ENCODE measurements around the gene KRT9. TPM values are rescaled to one million over a fixed set of nuclear protein-coding genes. Genes with fewer than 3 reads are reported as not detected.
A peak's percentile ranks its signal among the peaks of the same experiment; 100 is the strongest.
"Not testable (repeated sequence)": the region's sequence is repeated elsewhere in the genome, so short reads cannot be mapped to it uniquely, and the experiment has no call there.

KRT9 gene
- total and polyA plus RNA-seq, 4 donors = not detected

DNA sequence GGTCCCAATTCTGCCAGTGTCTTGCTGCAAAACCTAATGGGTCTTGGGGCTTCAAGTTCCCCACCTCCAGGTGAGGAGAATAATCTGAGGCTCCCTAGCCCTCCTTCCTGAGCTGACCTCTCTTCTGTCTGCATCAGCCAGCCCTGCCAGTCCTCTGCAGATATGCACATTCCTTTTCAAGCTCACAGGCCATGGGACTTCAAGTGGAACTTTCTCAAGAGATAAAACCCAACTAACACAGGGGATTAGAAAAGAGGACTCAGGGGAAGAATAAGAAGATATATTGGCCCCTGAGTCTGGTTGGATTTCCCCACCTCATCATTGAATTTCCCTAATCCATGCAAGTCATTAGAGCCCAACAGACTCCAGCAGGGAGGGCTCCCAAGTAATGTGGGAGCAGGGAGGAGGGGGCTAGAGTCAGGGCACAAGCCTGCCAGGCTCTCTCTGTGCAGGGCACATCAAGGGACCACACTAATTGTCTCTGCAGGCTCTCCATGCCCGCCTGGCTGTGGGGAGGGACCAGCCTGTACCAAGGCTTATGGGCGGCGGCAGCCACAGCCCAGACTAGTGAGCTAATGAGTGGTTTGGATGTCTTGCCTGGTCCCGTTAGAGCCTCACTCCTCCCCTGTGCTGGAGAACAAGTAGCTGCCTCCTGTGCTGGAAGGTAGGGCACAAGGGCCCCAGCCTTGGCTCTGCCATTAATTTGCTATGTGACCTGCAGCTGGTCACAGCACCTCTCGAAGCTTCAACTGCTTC, 13.6 kb upstream of the KRT9 start:
- H3K4me3 ChIP-seq = no peak overlapping the region
- no peaks in the 10 kb centered on the region for H3K9me3 ChIP-seq (ENCODE audit: control insufficient read depth in 4 of 4, insufficient read depth in 3 of 4, low read length in 3 of 4)
- no peak overlapping the region for H3K27ac ChIP-seq (ENCODE audit: low read depth in 1 of 2, low read length in 1 of 2)
- WGBS, 2 donors = 81 to 83% methylated on average over 5 of the region's 5 CpGs
- peaks cover 0 to 1% (median 0%) of the 10 kb centered on the region in 5 donors for H3K4me1 ChIP-seq (ENCODE audit: control insufficient read depth in 5 of 5, insufficient read depth in 5 of 5, low read length in 5 of 5)
- ATAC-seq (ENCODE audit: insufficient read depth, low FRiP score) = no peak
- no peaks in the 10 kb centered on the region for H3K36me3 ChIP-seq (ENCODE audit: control insufficient read depth in 4 of 4, insufficient read depth in 4 of 4, low read length in 4 of 4)
- TF ChIP-seq, protein P1, sequence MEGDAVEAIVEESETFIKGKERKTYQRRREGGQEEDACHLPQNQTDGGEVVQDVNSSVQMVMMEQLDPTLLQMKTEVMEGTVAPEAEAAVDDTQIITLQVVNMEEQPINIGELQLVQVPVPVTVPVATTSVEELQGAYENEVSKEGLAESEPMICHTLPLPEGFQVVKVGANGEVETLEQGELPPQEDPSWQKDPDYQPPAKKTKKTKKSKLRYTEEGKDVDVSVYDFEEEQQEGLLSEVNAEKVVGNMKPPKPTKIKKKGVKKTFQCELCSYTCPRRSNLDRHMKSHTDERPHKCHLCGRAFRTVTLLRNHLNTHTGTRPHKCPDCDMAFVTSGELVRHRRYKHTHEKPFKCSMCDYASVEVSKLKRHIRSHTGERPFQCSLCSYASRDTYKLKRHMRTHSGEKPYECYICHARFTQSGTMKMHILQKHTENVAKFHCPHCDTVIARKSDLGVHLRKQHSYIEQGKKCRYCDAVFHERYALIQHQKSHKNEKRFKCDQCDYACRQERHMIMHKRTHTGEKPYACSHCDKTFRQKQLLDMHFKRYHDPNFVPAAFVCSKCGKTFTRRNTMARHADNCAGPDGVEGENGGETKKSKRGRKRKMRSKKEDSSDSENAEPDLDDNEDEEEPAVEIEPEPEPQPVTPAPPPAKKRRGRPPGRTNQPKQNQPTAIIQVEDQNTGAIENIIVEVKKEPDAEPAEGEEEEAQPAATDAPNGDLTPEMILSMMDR (IDR thresholded peaks at IDR 0.05; ENCODE audit: control extremely low read depth, extremely low read depth) = no peak
- DNase-seq = no peak
- no peaks in the 10 kb centered on the region for H3K27me3 ChIP-seq (ENCODE audit: control insufficient read depth in 3 of 3, insufficient read depth in 3 of 3, low read length in 2 of 3)
- no peak overlapping the region for H3K9ac ChIP-seq (ENCODE audit: insufficient read depth in 1 of 2, low read length in 2 of 2)

DNA sequence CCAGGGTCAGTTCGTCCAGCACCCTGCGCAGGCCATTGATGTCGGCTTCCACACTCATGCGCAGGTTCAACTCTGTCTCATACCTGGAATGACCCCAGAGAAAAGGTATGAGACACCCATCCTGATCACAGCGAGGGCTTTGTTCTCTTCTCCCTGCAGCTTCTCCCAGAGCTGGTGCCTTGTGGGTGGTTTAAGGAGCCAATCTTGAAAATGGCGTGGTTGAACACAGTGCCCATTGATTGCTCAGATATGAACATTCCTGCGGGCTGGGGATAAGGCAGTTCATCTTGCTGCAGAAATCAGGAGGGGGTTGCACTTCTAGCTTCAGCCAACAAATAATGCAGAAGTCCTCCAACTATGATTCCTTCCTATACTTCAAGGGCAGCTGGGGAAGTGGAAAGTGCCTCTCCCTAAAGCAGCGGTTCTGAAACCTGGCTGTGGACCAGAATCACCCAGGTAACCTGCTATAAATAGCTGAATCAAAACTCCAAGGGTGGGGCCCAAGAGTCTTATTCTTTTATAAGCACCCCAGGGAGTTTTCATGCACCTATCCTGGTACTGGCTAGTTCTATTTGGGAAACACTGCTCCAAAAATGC, 12.6 kb upstream of the KRT9 start:
- not testable (repeated sequence) for H3K27ac ChIP-seq (ENCODE audit: low read depth in 1 of 2, low read length in 1 of 2); H3K4me3 ChIP-seq; H3K4me1 ChIP-seq (ENCODE audit: control insufficient read depth in 5 of 5, insufficient read depth in 5 of 5, low read length in 5 of 5); H3K36me3 ChIP-seq (ENCODE audit: control insufficient read depth in 4 of 4, insufficient read depth in 4 of 4, low read length in 4 of 4); ATAC-seq (ENCODE audit: insufficient read depth, low FRiP score); H3K9me3 ChIP-seq (ENCODE audit: control insufficient read depth in 4 of 4, insufficient read depth in 3 of 4, low read length in 3 of 4); H3K9ac ChIP-seq (ENCODE audit: insufficient read depth in 1 of 2, low read length in 2 of 2); H3K27me3 ChIP-seq (ENCODE audit: control insufficient read depth in 3 of 3, insufficient read depth in 3 of 3, low read length in 2 of 3)
- WGBS, 2 donors = 78 to 82% methylated on average over 8 of the region's 8 CpGs
- peak in 1 of 3 donors; percentile 31 for DNase-seq

DNA sequence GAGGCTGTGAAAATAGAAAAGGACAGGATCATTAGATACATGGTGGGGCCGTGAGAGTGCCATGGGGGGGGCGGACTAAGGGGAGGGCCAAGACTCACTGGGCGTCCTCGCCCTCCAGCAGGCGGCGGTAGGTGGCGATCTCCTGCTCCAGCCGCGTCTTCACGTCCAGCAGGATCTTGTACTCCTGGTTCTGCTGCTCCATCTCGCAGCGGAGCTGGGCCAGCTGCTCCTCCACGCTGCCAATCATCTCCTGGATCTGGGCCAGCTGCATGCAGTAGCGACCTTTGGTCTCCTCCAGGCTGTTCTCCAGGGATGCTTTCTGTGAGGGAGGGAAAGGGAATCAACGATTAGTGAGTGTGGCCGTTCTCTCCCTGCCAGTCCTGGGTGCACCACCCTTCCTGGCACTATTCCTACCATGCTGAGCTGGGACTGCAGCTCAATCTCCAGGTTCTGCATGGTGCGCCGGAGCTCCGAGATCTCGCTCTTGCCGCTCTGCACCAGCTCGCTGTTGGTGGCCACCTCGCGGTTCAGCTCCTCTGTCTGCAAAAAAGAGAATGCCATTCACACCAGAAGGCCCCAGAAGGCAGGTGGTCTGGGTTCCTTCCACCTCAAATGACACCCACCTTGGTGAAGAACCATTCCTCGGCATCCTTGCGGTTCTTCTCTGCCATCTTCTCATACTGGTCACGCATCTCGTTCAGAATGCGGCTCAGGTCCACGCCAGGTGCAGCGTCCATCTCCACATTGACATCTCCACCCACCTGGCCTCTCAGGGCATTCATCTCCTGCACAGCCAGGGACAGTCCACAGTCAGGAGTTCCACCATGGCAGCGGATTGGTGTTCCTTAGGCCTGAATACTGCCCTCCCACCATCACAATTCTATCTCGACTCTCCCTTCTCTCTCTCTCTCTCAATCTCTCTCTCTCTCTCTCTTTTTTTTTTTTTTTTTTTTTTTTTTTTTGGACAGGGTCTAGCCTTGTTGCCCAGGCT, 11.6 kb upstream of the KRT9 start:
- no peak for ATAC-seq (ENCODE audit: insufficient read depth, low FRiP score)
- H3K9ac ChIP-seq (ENCODE audit: insufficient read depth in 1 of 2, low read length in 2 of 2) = no peak overlapping the region
- DNase-seq = peak in 1 of 3 donors; percentile 14
- TF ChIP-seq, protein P1 (IDR thresholded peaks at IDR 0.05; ENCODE audit: control extremely low read depth, extremely low read depth) = no peak
- no peaks in the 10 kb centered on the region for H3K36me3 ChIP-seq (ENCODE audit: control insufficient read depth in 4 of 4, insufficient read depth in 4 of 4, low read length in 4 of 4)
- H3K27ac ChIP-seq (ENCODE audit: low read depth in 1 of 2, low read length in 1 of 2) = no peak overlapping the region
- H3K9me3 ChIP-seq (ENCODE audit: control insufficient read depth in 4 of 4, insufficient read depth in 3 of 4, low read length in 3 of 4) = peaks cover 0 to 2% (median 0%) of the 10 kb centered on the region in 4 donors
- peaks cover 0 to 1% (median 0%) of the 10 kb centered on the region in 5 donors for H3K4me1 ChIP-seq (ENCODE audit: control insufficient read depth in 5 of 5, insufficient read depth in 5 of 5, low read length in 5 of 5)
- H3K27me3 ChIP-seq (ENCODE audit: control insufficient read depth in 3 of 3, insufficient read depth in 3 of 3, low read length in 2 of 3) = no peaks in the 10 kb centered on the region
- 85 to 88% methylated on average over 33 of the region's 33 CpGs for WGBS, 2 donors
- no peak overlapping the region for H3K4me3 ChIP-seq

DNA sequence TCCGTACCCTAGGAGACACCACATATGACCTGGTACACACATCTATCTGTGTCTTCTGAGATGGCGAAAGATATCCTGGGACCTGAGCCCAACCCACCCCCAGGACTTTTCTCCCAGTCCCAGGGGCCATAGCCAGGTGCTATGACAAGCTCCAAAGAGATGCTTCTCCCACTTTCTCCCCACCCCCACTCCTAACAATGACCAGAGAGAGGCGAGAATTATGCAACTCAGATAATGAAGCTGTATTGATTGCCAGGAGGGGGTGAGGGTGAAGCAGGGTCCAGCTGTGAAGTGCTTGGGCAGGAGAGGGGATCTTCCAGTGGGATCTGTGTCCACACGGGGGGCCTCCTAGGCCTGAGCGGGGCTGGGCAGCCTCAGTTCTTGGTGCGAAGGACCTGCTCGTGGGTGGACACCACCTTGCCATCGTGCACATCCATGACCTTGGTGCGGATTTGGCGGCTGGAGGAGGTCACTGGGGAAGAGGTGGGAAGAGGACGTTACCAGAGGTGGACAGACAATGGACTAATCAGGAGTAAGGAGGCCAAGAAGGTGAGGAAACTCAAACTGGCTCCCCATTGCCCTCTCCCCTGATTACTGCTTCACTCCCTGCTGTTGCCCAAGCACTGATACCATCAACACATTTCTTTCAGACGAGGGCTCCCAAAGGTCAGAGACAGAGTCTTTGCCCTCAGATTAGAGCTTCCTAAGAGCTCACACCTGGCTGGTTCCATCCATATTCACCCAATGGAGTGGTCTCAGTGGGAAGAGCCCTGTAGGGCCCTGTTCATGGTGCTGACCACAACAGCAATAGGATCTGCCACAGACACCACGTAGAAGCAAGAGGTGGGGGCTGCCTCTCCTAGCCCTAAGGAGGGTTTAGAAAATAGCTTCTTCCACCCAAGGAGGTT, 10.5 kb upstream of the KRT9 start:
- WGBS, 2 donors = 83 to 89% methylated on average over 13 of the region's 13 CpGs
- H3K4me3 ChIP-seq = not testable (repeated sequence)

More for the DNA sequence above, 10.5 kb upstream of the KRT9 start:
- H3K4me1 ChIP-seq (ENCODE audit: control insufficient read depth in 5 of 5, insufficient read depth in 5 of 5, low read length in 5 of 5); ATAC-seq (ENCODE audit: insufficient read depth, low FRiP score); H3K27ac ChIP-seq (ENCODE audit: low read depth in 1 of 2, low read length in 1 of 2); H3K27me3 ChIP-seq (ENCODE audit: control insufficient read depth in 3 of 3, insufficient read depth in 3 of 3, low read length in 2 of 3); H3K9me3 ChIP-seq (ENCODE audit: control insufficient read depth in 4 of 4, insufficient read depth in 3 of 4, low read length in 3 of 4); DNase-seq; H3K9ac ChIP-seq (ENCODE audit: insufficient read depth in 1 of 2, low read length in 2 of 2); H3K36me3 ChIP-seq (ENCODE audit: control insufficient read depth in 4 of 4, insufficient read depth in 4 of 4, low read length in 4 of 4): not testable (repeated sequence)
